NCI-H128 (cell line): ENCODE results near the gene B4GALT2.

Experiments used
- DNase-seq: peaks from one replicate; lab custom pipeline; 2025; ENCODE audit not compliant: unreplicated experiment; lab: John Stamatoyannopoulos, UW

B4GALT2 gene

DNA sequence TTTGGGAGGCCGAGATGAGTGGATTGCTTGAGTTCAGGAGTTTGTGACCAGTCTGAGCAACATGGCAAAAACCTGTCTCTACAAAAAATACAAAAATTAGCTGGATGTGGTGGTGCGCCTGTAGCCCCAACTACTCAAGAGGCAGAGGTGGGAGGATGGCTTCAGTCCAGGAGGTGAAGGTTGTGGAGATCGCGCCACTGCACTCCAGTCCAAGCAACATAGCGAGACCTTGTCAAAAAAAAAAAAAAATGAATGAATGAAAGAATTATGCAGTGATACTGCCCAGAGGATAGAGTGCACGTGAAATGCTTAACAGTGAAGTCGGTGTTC, 9.6 kb upstream of the B4GALT2 start:
- DNase-seq, result no peak

GRCh38 chr1:43969746-43970466, 9.1 kb upstream of the B4GALT2 start, which contains the start of gene DPH2:
Gene DPH2, plus strand, starts transcription at chr1:43970010. Its CDS starts 166 bp downstream, at chr1:43970176.
- DNase-seq, result peak; percentile 92

DNA sequence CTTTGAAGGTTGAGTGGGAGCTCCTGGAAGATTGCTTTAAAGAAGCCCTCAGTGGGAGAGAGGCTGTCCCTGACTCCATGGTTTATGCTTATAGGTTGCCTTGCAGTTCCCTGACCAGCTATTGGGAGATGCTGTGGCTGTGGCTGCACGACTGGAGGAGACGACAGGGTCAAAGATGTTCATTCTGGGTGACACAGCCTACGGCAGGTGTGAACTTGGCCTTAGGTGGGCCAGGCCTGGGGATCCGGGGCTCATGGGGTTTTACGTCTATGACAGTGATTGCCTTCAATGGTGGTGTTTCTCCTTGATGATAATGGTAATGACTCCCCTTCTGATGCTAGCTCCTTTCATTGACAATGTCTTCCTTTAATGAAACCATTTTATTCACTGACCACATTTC, 8.5 kb upstream of the B4GALT2 start:
- no peak for DNase-seq

DNA sequence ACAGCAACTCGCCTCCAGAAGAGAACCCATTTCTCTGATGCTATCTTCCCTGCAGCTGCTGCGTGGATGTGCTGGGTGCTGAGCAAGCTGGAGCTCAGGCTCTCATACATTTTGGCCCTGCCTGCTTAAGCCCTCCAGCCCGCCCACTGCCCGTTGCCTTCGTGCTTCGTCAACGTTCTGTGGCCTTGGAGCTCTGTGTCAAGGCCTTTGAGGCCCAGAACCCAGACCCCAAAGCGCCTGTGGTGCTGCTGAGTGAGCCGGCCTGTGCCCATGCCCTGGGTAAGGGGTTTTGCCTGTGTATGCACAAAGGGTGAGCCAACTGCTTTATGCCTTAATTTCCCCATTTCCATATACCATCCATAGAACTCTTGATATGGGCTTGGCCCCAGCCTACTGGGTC, 8.1 kb upstream of the B4GALT2 start:
- DNase-seq, result no peak

GRCh38 chr1:43971336-43971980, 7.6 kb upstream of the B4GALT2 start:
- DNase-seq, result no peak

DNA sequence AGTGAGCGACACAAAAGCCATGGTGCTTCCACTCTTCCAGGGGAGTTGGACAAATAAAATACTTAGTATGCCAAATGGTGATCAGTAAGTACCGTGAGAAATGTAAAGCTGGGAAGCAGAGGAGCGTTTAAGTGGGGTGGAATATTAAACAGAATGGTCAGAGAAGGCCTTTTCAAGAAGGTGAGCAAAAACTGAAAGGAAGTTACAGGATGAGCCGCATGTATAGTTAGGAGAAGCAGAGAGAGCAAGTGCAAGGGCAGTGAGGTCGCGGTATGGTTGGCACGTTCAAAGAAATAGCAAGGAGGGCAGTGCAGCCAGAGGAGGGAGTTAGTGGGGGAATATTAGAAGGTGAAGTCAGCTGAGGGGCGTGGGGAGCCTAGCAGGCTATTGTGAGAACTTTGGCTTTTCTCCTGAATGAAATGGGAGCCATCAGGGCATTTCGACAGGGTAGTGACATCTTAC, 5.0 kb upstream of the B4GALT2 start:
- no peak for DNase-seq

- DNase-seq, result peak; percentile 91
These were observed 4.4 kb upstream of the B4GALT2 start, which contains the start of gene ATP6V0B for GRCh38 chr1:43974443-43975248. Gene ATP6V0B, plus strand, starts transcription at chr1:43974960. Its CDS starts 81 bp downstream, at chr1:43975041.

- no peak for DNase-seq
These were observed 3.6 kb upstream of the B4GALT2 start for GRCh38 chr1:43975249-43975961.

GRCh38 chr1:43976045-43976444, 3.0 kb upstream of the B4GALT2 start:
- no peak for DNase-seq

DNA sequence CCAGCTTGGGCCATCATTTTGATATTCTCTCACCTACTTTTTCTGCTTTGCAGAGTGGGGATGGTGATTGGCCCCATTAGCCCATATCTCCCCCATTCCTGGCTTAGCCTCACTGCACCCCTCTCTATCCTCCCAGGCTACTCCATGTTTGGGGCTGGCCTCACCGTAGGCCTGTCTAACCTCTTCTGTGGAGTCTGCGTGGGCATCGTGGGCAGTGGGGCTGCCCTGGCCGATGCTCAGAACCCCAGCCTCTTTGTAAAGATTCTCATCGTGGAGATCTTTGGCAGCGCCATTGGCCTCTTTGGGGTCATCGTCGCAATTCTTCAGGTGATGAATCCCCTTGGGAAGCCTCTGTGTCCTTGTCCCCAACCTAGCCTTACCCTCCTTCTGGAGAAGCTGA, 2.1 kb upstream of the B4GALT2 start:
- DNase-seq, result no peak

GRCh38 chr1:43977376-43978263, 1.4 kb upstream of the B4GALT2 start:
- no peak for DNase-seq

DNA sequence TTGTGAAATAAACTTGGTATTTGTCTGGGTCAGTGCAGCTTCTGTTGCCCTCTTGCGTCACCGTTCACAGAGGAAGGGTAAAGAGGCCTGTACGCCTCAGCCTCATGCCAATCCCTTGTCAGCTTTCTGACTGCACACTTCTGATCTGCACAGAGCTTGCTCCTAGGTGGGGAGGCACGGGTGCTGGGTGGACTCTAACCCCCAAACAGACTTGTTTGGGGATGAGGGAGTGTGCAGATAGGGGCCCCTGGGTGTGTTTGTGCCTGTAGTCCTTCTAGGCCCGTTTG, 803 bp upstream of the B4GALT2 start:
- no peak for DNase-seq

GRCh38 chr1:43979261-43979527, 184 bp downstream of the B4GALT2 start:
- no peak for DNase-seq

DNA sequence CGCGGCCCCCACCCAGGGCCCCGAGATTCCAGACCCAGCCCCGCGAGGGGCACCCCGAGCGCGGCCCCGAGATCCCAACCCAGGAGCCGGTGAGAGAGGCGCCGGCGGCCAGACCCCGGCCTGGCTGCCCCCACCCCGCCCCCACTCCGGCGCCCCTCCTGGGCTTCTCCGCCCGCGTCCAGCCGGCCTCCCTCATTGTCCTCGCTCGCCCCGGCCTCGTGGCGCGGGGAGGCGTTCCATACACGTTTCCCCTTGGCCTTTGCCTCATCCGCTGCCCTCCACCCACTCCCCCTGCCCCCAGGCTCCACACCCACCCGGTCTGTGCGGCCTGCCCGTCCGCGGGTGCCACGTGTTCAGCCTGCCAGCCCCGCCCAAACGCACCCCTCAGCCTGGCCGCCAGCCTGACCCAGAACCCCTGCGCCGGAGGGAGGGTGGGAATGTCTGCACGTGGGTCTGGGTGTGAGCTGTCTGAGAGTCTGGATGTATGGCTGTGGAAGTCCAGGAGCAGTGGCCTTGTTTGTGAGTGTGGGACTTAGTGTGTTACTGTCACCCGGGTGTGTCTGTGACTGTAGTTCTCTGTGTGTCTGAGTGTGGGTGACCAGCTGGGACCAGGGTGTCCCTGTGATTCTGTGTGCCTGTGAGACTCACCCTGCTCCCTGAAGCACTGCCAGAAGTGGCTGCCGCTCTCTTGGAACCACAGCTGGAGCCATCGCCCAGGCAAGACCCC, 681 bp downstream of the B4GALT2 start:
- no peak for DNase-seq

- DNase-seq, result no peak
These were observed 1.5 kb downstream of the B4GALT2 start for GRCh38 chr1:43980255-43981134.

DNA sequence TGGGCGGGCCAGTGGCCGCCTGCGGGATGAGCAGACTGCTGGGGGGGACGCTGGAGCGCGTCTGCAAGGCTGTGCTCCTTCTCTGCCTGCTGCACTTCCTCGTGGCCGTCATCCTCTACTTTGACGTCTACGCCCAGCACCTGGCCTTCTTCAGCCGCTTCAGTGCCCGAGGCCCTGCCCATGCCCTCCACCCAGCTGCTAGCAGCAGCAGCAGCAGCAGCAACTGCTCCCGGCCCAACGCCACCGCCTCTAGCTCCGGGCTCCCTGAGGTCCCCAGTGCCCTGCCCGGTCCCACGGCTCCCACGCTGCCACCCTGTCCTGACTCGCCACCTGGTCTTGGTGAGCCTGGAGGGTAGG, 2.1 kb downstream of the B4GALT2 start:
- no peak for DNase-seq

- no peak for DNase-seq
These were observed 2.6 kb downstream of the B4GALT2 start for GRCh38 chr1:43981636-43982035.

DNA sequence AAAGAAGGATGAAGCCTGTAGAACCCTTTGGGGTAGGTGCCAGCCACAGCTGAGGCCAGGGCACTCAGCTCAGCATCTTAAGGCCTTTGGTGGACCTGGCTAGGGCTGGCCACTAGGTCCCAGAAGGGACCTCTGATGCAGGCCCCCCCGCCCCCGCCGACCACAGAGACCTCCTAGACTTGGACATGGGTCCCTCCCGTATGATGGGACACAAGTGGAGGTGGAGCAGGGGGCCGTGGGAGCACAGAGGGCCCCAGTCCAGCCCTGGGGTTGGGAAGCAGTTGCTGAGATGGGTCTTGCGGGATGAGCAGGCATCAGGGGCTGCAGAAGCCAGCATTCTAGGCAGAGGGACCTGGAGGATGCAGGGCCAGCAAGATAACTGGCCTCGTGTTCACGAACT, 3.2 kb downstream of the B4GALT2 start:
- no peak for DNase-seq

DNA sequence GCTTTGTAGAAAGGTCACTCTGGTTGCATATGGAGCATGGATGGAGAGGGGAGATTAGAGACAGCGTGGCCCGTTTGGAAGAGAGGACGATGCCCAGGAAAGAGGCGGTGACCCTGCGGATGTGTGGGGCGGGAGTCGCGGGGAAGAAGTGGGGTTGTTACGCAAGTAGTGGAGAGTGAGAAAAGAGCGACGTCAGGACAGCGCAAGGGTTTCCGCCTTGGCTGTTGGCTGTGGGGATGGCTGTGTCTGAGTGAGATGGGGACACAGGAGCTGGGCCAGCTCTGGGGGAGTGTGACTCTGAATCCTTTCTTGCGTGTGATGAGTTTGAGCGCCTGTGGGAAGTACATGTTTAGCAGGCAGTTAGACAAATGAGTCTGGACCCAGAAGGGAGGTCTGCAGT, 3.8 kb downstream of the B4GALT2 start:
- no peak for DNase-seq
